Stimulated activated CD4-positive, alpha-beta T cell treated with anti-CD3 and anti-CD28 coated beads, Interleukin-1b, Interleukin-23, amount 100 ng/mL, for 24 hours (primary cell): ENCODE data around the gene ELAVL1.

Experiments
- DNase-seq, 4 experiments: peaks; one replicate each; pipeline ENCODE4 v3.0.0-alpha.2; 2020; ENCODE audit warnings: low read depth in 4 of 4, low spot score in 1 of 4

Gene ELAVL1

DNA sequence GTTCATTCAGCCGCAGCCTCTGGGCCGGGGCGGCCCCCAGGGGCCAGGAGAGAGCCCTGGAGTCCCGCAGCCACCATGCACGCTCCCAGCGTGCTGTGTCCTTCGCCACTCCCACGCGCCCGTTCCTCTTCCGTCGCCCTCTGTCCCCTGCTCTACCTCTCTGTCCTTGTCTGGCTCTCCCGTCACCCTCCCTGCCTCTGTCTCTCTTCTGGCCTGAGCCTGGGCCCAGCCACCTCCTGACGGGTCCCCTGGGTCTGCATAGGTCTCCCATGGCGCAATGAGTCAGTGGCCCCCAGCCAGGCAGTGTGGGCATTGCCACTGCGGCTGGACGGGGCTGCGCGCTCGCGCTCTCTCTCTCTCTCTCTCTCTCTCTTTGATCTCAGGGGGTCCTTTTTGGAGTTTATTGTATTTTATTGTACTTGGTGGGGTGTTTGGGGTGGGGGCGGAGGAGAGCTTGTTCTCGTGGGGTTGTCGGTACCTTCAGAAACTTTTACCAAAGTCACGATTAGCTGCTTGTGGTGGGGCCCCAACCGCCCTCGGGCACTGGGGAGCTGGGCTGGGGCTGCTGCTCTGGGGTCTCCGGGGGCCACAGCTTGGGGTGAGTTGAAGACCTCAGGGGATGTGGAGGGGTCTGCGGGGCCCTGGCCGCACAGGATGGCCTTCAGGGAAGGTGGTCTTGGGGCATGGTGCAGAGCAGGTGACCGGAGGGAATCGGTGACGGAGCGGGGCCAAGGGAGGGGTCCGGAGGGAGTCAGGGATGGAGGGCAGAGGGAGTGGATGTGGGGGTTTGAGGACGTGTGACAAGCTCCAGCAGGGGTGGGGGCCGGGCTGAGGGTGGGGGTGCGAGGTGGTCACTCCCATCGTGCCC lies 92.5 kb downstream of the ELAVL1 start:
- no peak for DNase-seq

DNA sequence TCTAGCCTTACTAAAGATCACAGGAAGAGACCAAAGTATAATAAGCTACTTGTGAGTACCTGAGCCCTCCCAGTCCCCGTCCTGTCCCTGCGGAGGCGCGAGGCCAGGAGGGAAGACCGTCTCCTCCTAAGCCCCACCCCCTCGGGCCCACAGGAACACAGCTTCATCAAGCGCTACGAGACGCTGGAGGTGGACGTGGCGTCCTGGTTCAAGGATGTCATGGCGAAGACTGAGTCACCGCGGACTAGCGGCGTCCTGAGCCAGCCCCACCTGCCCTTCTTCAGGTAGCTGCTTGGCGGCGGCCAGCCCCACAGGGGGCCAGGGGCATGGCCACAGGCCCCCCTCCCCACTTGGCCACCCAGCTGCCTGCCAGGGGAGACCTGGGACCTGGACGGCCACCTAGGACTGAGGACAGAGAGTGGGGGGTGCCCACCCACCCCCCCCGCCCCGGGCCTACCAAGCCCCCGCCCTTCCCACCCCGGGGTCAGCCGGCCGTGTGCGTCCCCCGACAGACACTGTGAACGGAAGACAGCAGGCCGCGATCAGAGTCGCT lies 93.2 kb downstream of the ELAVL1 start:
- DNase-seq, result no peak

DNA sequence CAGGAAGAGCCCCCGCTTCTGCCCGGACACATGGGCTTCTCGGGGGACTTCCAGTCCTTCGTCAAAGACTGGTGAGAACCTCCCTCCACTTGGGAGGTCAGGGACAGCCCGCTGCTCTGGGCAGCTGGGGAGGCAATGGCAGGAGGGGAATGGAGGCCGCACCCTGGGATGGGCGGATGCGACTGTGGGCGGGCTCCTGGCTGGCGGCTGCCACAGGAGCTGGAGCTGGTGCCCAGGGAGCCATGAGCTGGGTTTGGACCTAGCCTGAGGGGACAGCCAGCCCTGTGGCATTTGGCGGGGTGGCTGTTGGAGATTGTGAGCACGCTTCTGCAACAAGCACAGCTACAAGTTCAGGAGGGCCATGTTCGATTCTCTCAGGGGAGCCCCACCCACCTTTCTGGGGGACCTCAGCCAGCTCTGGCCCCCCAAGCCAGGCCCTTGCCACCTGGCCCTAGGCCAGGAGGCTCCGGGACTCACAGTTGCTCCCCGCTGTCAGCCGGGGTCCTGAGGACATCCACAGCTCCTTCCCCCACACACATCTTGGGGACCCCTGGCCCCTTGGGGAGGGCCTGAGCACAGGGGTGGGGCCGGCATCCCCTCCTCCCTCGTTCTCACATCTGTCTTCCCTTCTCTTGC lies 93.8 kb downstream of the ELAVL1 start:
- DNase-seq, result no peak

DNA sequence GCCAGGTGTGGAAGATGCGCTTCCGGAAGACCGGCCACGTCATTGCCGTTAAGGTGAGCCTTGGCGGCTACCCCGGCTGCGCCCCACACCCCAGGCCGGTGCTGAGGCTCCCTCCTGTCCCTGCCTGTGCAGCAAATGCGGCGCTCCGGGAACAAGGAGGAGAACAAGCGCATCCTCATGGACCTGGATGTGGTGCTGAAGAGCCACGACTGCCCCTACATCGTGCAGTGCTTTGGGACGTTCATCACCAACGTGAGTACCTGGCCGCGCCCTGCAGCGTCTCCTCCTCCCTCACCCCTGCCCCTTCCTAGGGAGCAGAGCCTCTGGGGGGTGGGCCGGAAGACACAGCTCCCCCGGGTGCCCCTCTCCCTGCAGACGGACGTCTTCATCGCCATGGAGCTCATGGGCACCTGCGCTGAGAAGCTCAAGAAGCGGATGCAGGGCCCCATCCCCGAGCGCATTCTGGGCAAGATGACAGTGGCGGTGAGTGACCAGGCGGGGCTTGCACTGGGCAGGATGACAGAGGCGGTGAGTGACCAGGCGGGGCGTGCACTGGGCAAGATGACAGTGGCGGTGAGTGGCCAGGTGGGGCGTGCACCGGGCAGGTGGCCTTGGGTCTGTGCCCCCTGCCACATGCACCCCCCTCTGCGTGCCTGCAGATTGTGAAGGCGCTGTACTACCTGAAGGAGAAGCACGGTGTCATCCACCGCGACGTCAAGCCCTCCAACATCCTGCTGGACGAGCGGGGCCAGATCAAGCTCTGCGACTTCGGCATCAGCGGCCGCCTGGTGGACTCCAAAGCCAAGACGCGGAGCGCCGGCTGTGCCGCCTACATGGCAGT lies 94.9 kb downstream of the ELAVL1 start:
- DNase-seq, result no peak

DNA sequence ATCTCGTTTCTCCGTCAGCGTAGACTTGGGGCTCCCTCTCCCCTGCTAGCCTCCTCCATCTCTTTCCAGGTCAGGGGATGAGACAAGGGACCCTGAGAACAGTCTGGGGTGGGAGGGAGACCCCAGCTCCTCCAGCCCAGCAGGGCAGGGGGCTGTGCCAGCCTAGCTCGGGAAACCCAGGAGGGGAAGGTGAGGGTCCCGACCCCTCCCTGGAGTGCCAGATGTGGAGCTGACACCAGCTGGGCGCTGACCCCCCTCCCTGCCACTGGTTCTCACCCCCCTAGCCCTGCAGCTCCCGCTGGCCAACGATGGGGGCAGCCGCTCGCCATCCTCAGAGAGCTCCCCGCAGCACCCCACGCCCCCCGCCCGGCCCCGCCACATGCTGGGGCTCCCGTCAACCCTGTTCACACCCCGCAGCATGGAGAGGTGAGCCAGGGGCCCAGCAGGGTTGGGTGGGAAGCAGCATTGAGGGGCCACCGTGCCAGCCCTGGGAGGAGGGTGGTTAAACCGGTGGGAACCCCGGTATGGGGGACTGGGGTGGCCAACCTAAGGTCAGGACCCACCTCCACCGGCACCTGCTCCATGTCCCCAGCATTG lies 95.9 kb downstream of the ELAVL1 start:
- DNase-seq, result no peak

DNA sequence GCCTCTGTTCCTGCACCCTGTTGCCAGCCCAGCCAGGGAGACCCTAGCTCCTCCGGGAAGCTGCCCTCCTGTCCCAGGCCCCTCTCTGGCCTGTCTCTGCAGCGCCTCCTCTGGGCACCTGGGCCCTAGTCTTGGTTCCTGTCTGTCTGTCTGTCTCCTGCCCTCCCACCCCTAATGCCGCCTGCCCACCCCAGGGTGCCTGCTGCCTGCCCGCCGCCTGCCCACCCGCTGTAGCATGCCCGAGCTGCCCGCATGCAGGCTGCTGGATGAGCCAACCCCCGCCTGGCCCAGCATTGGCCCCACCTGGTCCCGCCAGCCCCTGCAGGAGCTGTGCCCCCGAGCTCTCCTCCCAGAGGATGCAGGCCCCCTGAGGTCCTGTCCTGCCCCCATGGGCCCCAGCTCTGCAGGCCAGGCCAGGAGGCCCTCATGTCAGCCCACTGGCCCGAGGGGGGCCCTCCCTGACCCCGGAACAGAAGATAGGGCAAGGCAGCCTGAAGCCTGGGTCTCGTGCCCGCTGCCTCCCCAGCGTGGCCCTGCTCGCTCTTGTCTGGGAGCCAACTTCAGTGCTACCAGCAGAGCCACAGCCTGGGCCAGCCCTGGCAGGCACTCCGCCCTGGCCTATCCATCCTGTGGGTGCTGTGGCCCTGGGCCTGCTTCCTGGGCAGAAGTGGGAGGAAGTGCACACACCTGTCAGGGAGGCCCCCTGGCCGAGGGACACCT lies 96.5 kb downstream of the ELAVL1 start:
- DNase-seq, result no peak
